Large intestine (tissue), 3 donors: ENCODE measurements around the gene KRT83. TPM values are rescaled to one million over a fixed set of nuclear protein-coding genes. Genes with fewer than 3 reads are reported as not detected.
"Not testable (repeated sequence)": the region's sequence is repeated elsewhere in the genome, so short reads cannot be mapped to it uniquely, and the experiment has no call there.

ENCODE experiments used
- DNase-seq, 2 donors: peaks; one replicate each; pipeline versions ENCODE4 v3.0.0 to v3.0.0-alpha.2; 2013
- H3K27ac ChIP-seq: one replicate; pipeline ENCODE4 v1.5.1; 2013; ENCODE audit warnings: low read length
- H3K27me3 ChIP-seq: 2 replicates; pipeline ENCODE4 v1.6.1; 2013; ENCODE audit warnings: low read length; ENCODE audit not compliant: control insufficient read depth, insufficient read depth
- H3K36me3 ChIP-seq: 2 replicates; pipeline ENCODE4 v1.6.1; 2013; ENCODE audit warnings: low read length; ENCODE audit not compliant: control insufficient read depth, insufficient read depth
- H3K4me1 ChIP-seq: one replicate; pipeline ENCODE4 v1.6.1; 2013; ENCODE audit warnings: low read length; ENCODE audit not compliant: control insufficient read depth, insufficient read depth
- H3K4me3 ChIP-seq: one replicate; pipeline ENCODE4 v1.5.1; 2013; ENCODE audit warnings: low read length
- H3K9me3 ChIP-seq: one replicate; pipeline ENCODE4 v1.6.1; 2013; ENCODE audit warnings: mild to moderate bottlenecking, low read depth, low read length, moderate library complexity; ENCODE audit not compliant: control insufficient read depth
- WGBS: methylation state at CpG from one replicate; pipeline ENCODE4 v1.1.5; 2013; ENCODE audit warnings: low lambda C conversion rate; ENCODE audit not compliant: insufficient coverage; 5-methylcytosine and 5-hydroxymethylcytosine counted together
- polyA plus RNA-seq: library from polyadenylated mRNA; unstranded; fragments of 120-200 nt; gene quantifications from one replicate; pipeline ENCODE4 v1.2.1, GENCODE V29; 2013

Gene KRT83
- polyA plus RNA-seq, 1 donor = 0.03 TPM

- Histone ChIP-seq H3K9me3 (no peaks in the 10 kb centered on the region), H3K4me3 (no peak overlapping the region), H3K27ac (no peak overlapping the region), H3K4me1 (no peaks in the 10 kb centered on the region), H3K27me3 (peaks cover 45% of the 10 kb centered on the region), H3K36me3 (no peaks in the 10 kb centered on the region)
- WGBS = no CpG with 5 or more reads among the region's 11 CpGs
- DNase-seq = no peak
These were observed 2.8 kb downstream of the KRT83 start for GRCh38 chr12:52318241-52318990.

- Histone ChIP-seq H3K9me3 (no peaks in the 10 kb centered on the region), H3K27me3 (peaks cover 42% of the 10 kb centered on the region), H3K4me1 (no peaks in the 10 kb centered on the region), H3K4me3 (no peak overlapping the region), H3K27ac (no peak overlapping the region), H3K36me3 (no peaks in the 10 kb centered on the region)
- DNase-seq = no peak
- no CpG with 5 or more reads among the region's 12 CpGs for WGBS
These were observed 3.6 kb downstream of the KRT83 start for GRCh38 chr12:52317468-52318052.

GRCh38 chr12:52316701-52317100 lies 4.5 kb downstream of the KRT83 start:
- Histone ChIP-seq H3K4me3 (no peak overlapping the region), H3K36me3 (no peaks in the 10 kb centered on the region), H3K27ac (no peak overlapping the region), H3K4me1 (no peaks in the 10 kb centered on the region), H3K9me3 (no peaks in the 10 kb centered on the region), H3K27me3 (peaks cover 33% of the 10 kb centered on the region)
- DNase-seq = no peak
- WGBS = no CpG with 5 or more reads among the region's 11 CpGs

- no peaks in the 10 kb centered on the region for H3K4me1 ChIP-seq
- no peaks in the 10 kb centered on the region for H3K36me3 ChIP-seq
- WGBS = no CpG with 5 or more reads among the region's 9 CpGs
- DNase-seq = no peak
- no peak overlapping the region for H3K27ac ChIP-seq
- no peak overlapping the region for H3K4me3 ChIP-seq
- peaks cover 31% of the 10 kb centered on the region for H3K27me3 ChIP-seq
- no peaks in the 10 kb centered on the region for H3K9me3 ChIP-seq
These were observed 4.9 kb downstream of the KRT83 start for GRCh38 chr12:52316290-52316689.

GRCh38 chr12:52315721-52316120 lies 5.5 kb downstream of the KRT83 start:
- not testable (repeated sequence) for H3K4me3 ChIP-seq, H3K27ac ChIP-seq, H3K9me3 ChIP-seq, H3K4me1 ChIP-seq, DNase-seq, H3K36me3 ChIP-seq
- peaks cover 26% of the 10 kb centered on the region for H3K27me3 ChIP-seq
- no CpG with 5 or more reads among the region's 9 CpGs for WGBS

- Histone ChIP-seq H3K9me3 (no peaks in the 10 kb centered on the region), H3K27me3 (peaks cover 26% of the 10 kb centered on the region), H3K4me3 (no peak overlapping the region), H3K36me3 (no peaks in the 10 kb centered on the region), H3K27ac (no peak overlapping the region), H3K4me1 (no peaks in the 10 kb centered on the region)
- DNase-seq = no peak
- no CpG with 5 or more reads among the region's 13 CpGs for WGBS
These were observed 6.7 kb downstream of the KRT83 start for GRCh38 chr12:52314511-52314910.

- no CpG with 5 or more reads among the region's 9 CpGs for WGBS
These were observed 7.3 kb downstream of the KRT83 start for GRCh38 chr12:52313926-52314325.

GRCh38 chr12:52313461-52313860 lies 7.7 kb downstream of the KRT83 start:
- Histone ChIP-seq H3K9me3 (no peaks in the 10 kb centered on the region), H3K4me1 (no peaks in the 10 kb centered on the region), H3K36me3 (no peaks in the 10 kb centered on the region), H3K27ac (no peak overlapping the region), H3K4me3 (no peak overlapping the region), H3K27me3 (peaks cover 27% of the 10 kb centered on the region)
- no CpG with 5 or more reads among the region's 3 CpGs for WGBS
- no peak for DNase-seq

More at GRCh38 chr12:52313926-52314325, 7.3 kb downstream of the KRT83 start:
- DNase-seq = no peak
- Histone ChIP-seq H3K36me3 (no peaks in the 10 kb centered on the region), H3K27me3 (peaks cover 27% of the 10 kb centered on the region), H3K27ac (no peak overlapping the region), H3K4me1 (no peaks in the 10 kb centered on the region), H3K4me3 (no peak overlapping the region), H3K9me3 (no peaks in the 10 kb centered on the region)

- peaks cover 2% of the 10 kb centered on the region for H3K4me1 ChIP-seq
- peaks cover 39% of the 10 kb centered on the region for H3K27me3 ChIP-seq
- DNase-seq = no peak
- no CpG with 5 or more reads among the region's 4 CpGs for WGBS
- no peaks in the 10 kb centered on the region for H3K36me3 ChIP-seq
- no peak overlapping the region for H3K4me3 ChIP-seq
- no peak overlapping the region for H3K27ac ChIP-seq
- no peaks in the 10 kb centered on the region for H3K9me3 ChIP-seq
These were observed 9.1 kb downstream of the KRT83 start for GRCh38 chr12:52312086-52312485.

- Histone ChIP-seq H3K4me3 (no peak overlapping the region), H3K36me3 (no peaks in the 10 kb centered on the region), H3K4me1 (peaks cover 2% of the 10 kb centered on the region), H3K9me3 (no peaks in the 10 kb centered on the region), H3K27me3 (peaks cover 40% of the 10 kb centered on the region), H3K27ac (no peak overlapping the region)
- DNase-seq = no peak
- no CpG with 5 or more reads among the region's 3 CpGs for WGBS
These were observed 9.9 kb downstream of the KRT83 start for GRCh38 chr12:52311285-52311648.
